Glutamatergic neuron (in vitro differentiated cells): Measurements from ENCODE around the gene LY6G6D. TPM values are rescaled to one million over a fixed set of nuclear protein-coding genes. Genes with fewer than 3 reads are reported as not detected.
A peak's percentile ranks its signal among the peaks of the same experiment; 100 is the strongest.

Experiments
- DNase-seq: peaks from one replicate; pipeline ENCODE4 v3.0.0; 2022
- H3K27ac Mint-ChIP-seq: one replicate; pipeline ENCODE4 v1.8.0; 2020; ENCODE audit warnings: mild to moderate bottlenecking, mixed read lengths, inconsistent platforms; ENCODE audit not compliant: unreplicated experiment
- H3K27me3 Mint-ChIP-seq: one replicate; pipeline ENCODE4 v1.8.0; 2020; ENCODE audit warnings: mild to moderate bottlenecking, moderate library complexity, mixed read lengths, inconsistent platforms; ENCODE audit not compliant: unreplicated experiment
- H3K36me3 Mint-ChIP-seq: one replicate; pipeline ENCODE4 v1.8.0; 2020; ENCODE audit warnings: mild to moderate bottlenecking, mixed read lengths, inconsistent platforms; ENCODE audit not compliant: unreplicated experiment
- H3K4me1 Mint-ChIP-seq: one replicate; pipeline ENCODE4 v1.8.0; 2020; ENCODE audit warnings: mild to moderate bottlenecking, low read depth, mixed read lengths, inconsistent platforms; ENCODE audit not compliant: unreplicated experiment
- H3K4me3 Mint-ChIP-seq: one replicate; pipeline ENCODE4 v1.8.0; 2020; ENCODE audit warnings: mild to moderate bottlenecking, mixed read lengths, inconsistent platforms; ENCODE audit not compliant: unreplicated experiment
- H3K9me3 Mint-ChIP-seq: one replicate; pipeline ENCODE4 v1.8.0; 2020; ENCODE audit warnings: mild to moderate bottlenecking, moderate library complexity, mixed read lengths, inconsistent platforms; ENCODE audit not compliant: unreplicated experiment
- CTCF ChIP-seq: fragments of 200-600 bp; sonication (generic); IDR thresholded peaks from one replicate; pipeline ENCODE4 v1.5.0; 2021; ENCODE audit not compliant: partially characterized antibody, unreplicated experiment
- total RNA-seq: library from RNA; stranded (reverse); fragmentation: NEBNext Ultra II Directional; extraction: Animal tissue kit (Norgen Biotek cat#: 25700); gene quantifications from one replicate; pipeline ENCODE4 v1.2.1, GENCODE V29; 2021; ENCODE audit not compliant: unreplicated experiment

LY6G6D gene
- total RNA-seq, 1 donor from 2014 or later, result not detected

GRCh38 chr6:31676322-31676903 is 38.7 kb upstream of the LY6G6D start:
- no peak for TF ChIP-seq CTCF
- peaks cover 9% of the 10 kb centered on the region for H3K4me1 Mint-ChIP-seq
- no peaks in the 10 kb centered on the region for H3K36me3 Mint-ChIP-seq
- no peak for DNase-seq
- no peak overlapping the region for H3K27ac Mint-ChIP-seq
- H3K9me3 Mint-ChIP-seq, result peaks cover 15% of the 10 kb centered on the region
- H3K4me3 Mint-ChIP-seq, result no peak overlapping the region
- peaks cover 11% of the 10 kb centered on the region for H3K27me3 Mint-ChIP-seq

- Mint-ChIP-seq H3K9me3 (peaks cover 15% of the 10 kb centered on the region), H3K36me3 (no peaks in the 10 kb centered on the region), H3K4me3 (no peak overlapping the region), H3K4me1 (peaks cover 9% of the 10 kb centered on the region), H3K27me3 (peaks cover 11% of the 10 kb centered on the region), H3K27ac (no peak overlapping the region)
- no peak for TF ChIP-seq CTCF
- no peak for DNase-seq
These were observed 38.2 kb upstream of the LY6G6D start for GRCh38 chr6:31676904-31677303.

DNA sequence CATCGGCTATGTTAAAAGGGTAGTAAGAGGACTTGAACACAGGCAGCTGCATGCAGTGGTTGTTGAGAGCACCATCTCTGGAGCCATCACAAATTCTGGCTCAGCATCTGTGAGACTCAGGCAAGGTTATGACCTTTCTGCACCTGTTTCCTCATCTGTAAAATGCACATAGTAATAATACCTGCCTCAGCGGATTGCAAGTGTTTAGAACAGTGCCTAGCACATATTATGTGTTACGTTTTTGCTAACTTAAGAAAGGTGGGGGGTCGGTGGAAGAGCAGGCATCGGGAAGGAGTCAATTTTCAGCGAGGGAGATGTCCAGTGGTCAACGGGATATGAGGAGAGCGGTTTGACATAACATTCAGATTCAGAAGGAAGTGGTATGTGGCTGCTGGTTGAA is 37.2 kb upstream of the LY6G6D start:
- DNase-seq, result no peak
- Mint-ChIP-seq H3K9me3 (peaks cover 15% of the 10 kb centered on the region), H3K4me3 (no peak overlapping the region), H3K27me3 (peaks cover 12% of the 10 kb centered on the region), H3K4me1 (peaks cover 9% of the 10 kb centered on the region), H3K36me3 (no peaks in the 10 kb centered on the region), H3K27ac (peak overlapping the region; percentile 10)
- TF ChIP-seq CTCF, result no peak

DNA sequence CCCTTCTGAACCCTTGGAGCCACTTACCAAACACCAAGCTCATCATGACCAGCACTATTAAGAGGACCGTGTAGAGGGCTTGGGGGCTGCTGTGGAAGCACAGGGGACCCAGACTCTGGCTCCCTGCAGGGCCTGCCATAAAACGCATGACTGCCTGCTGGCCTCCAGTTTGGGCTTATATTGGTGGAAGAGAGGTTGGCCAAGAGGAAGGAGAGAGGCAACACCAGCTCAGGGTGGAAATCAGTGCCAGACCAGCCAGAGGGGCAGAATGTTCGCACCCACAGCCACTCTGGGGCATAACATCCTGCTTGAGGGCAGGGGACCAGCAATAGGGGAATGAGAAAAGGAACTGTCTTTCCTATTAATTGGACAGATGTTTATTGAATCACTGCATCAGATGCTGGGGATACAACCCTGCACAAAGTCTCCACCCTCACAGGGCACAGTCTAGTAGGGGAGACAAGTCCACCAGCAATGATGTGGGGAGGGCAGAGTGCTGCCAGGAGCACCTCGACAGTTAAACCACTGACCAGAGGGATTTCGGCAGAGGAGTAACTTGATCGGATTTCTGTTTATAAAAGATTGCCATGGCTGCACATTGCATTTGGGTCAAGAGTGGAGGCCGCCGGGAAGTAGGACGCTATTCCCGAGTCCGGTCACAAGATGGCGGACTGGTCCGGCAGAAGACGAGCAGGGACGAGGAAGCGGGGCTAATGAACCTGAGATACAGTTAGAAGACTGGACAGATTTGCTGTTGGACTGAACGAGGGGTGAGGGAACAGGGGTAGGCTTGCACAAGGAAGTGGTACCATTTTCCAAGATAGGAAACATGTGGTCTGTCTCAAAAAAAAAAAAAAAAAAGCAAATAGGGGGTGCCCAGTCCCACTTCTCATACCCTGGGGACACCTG is 34.7 kb upstream of the LY6G6D start, which contains the start of gene LY6G5C:
TSS of gene LY6G5C (minus strand) at position 842 of the 909 bp plus-strand sequence. CDS start at position 148, 694 bp downstream.
- peaks cover 12% of the 10 kb centered on the region for H3K27me3 Mint-ChIP-seq
- H3K27ac Mint-ChIP-seq, result peak within 1 kb of the TSS; percentile 77
- peak; percentile 81 for DNase-seq
- peaks cover 17% of the 10 kb centered on the region for H3K9me3 Mint-ChIP-seq
- peak within 1 kb of the TSS; percentile 89 for H3K4me3 Mint-ChIP-seq
- TF ChIP-seq CTCF, result peak; percentile 45
- no peaks in the 10 kb centered on the region for H3K36me3 Mint-ChIP-seq
- H3K4me1 Mint-ChIP-seq, result peaks cover 12% of the 10 kb centered on the region
